GM12865 (cell line): Measurements from ENCODE around the gene JMJD6.

Source experiments
- DNase-seq: peaks from one replicate; pipeline ENCODE4 v3.0.0; 2010; ENCODE audit warnings: low read depth
- H3K4me3 ChIP-seq: 2 replicates; pipeline ENCODE4 v1.5.1; 2011; ENCODE audit warnings: mild to moderate bottlenecking, low read depth, low read length, control low read depth
- CTCF ChIP-seq: IDR thresholded peaks from 2 replicates; pipeline ENCODE4 v1.5.1; 2011; ENCODE audit warnings: low read length, control low read depth, low read depth, inconsistent platforms; ENCODE audit not compliant: insufficient read depth; ENCODE audit errors: missing control alignments

The JMJD6 gene

GRCh38 chr17:76681222-76682137 is 44.9 kb downstream of the JMJD6 start:
- no peak overlapping the region for H3K4me3 ChIP-seq
- peak; percentile 88 for TF ChIP-seq CTCF
- DNase-seq, result peak; percentile 76

- no peak overlapping the region for H3K4me3 ChIP-seq
Observed at GRCh38 chr17:76679239-76679638, 47.2 kb downstream of the JMJD6 start.

GRCh38 chr17:76678330-76678729 is 48.1 kb downstream of the JMJD6 start:
- DNase-seq, result peak; percentile 17
- no peak overlapping the region for H3K4me3 ChIP-seq
- TF ChIP-seq CTCF, result no peak

More at GRCh38 chr17:76679239-76679638, 47.2 kb downstream of the JMJD6 start:
- DNase-seq, result no peak
- no peak for TF ChIP-seq CTCF

GRCh38 chr17:76677406-76677805 is 49.0 kb downstream of the JMJD6 start:
- H3K4me3 ChIP-seq, result no peak overlapping the region
- no peak for TF ChIP-seq CTCF
- no peak for DNase-seq

- no peak for DNase-seq
- TF ChIP-seq CTCF, result no peak
- no peak overlapping the region for H3K4me3 ChIP-seq
Observed at GRCh38 chr17:76676629-76677028, 49.8 kb downstream of the JMJD6 start.

GRCh38 chr17:76675648-76676047 is 50.8 kb downstream of the JMJD6 start:
- no peak for TF ChIP-seq CTCF
- DNase-seq, result no peak
- H3K4me3 ChIP-seq, result no peak overlapping the region
